H1 (cell line): ENCODE measurements around the gene ODC1. TPM values are rescaled to one million over a fixed set of nuclear protein-coding genes. Genes with fewer than 3 reads are reported as not detected.

Source experiments
- CTCF ChIA-PET: fragments of 300-600 bp; sonication (Branson Sonifier 250); formaldehyde crosslinking; loops from one replicate; lab custom pipeline; 2021; ENCODE audit not compliant: partially characterized antibody; lab: Charles Lee
- POLR2A ChIA-PET: fragments of 300-600 bp; sonication (Branson Sonifier 250); formaldehyde crosslinking; loops from one replicate; lab custom pipeline; 2021; ENCODE audit warnings: inconsistent platforms; ENCODE audit not compliant: partially characterized antibody; lab: Charles Lee
- DNase-seq, 2 experiments: peaks; one replicate each; pipeline versions ENCODE4 v3.0.0 to v3.0.0-alpha.2; 2010 to 2022; ENCODE audit warnings: low spot score in 2 of 2, low read depth in 1 of 2, mixed read lengths in 1 of 2
- FAIRE-seq: peaks from 2 replicates; lab custom pipeline; 2011; peaks lifted over from hg19 to GRCh38; lab: Jason Lieb, UNC
- H2AFZ ChIP-seq: 2 replicates; pipeline ENCODE4 v1.8.1; 2012; ENCODE audit warnings: low read length, inconsistent platforms
- H2AK5ac ChIP-seq: 2 replicates; pipeline ENCODE4 v1.6.1; 2013; ENCODE audit warnings: low read depth, low read length
- H2BK120ac ChIP-seq: replicated peaks from 2 replicates; pipeline ENCODE3; 2013; ENCODE audit warnings: low read depth, low read length, inconsistent platforms
- H2BK12ac ChIP-seq: 2 replicates; pipeline ENCODE4 v1.6.1; 2013; ENCODE audit warnings: low read depth, low read length
- H2BK15ac ChIP-seq: 2 replicates; pipeline ENCODE4 v1.6.1; 2013; ENCODE audit warnings: low read length
- H2BK20ac ChIP-seq: 2 replicates; pipeline ENCODE4 v1.6.1; 2013; ENCODE audit warnings: low read length
- H2BK5ac ChIP-seq: 2 replicates; pipeline ENCODE4 v1.6.1; 2013; ENCODE audit warnings: low read depth, low read length
- H3K14ac ChIP-seq: 2 replicates; pipeline ENCODE4 v1.6.1; 2013; ENCODE audit warnings: inconsistent platforms; ENCODE audit not compliant: insufficient read length
- H3K18ac ChIP-seq: 2 replicates; pipeline ENCODE4 v1.6.1; 2013; ENCODE audit warnings: low read length; ENCODE audit errors: extremely low read depth
- H3K23ac ChIP-seq: 2 replicates; pipeline ENCODE4 v1.6.1; 2013; ENCODE audit warnings: inconsistent platforms; ENCODE audit not compliant: insufficient read length
- H3K23me2 ChIP-seq: 2 replicates; pipeline ENCODE4 v1.6.1; 2013; ENCODE audit warnings: low read depth, low read length
- H3K27ac ChIP-seq: 2 replicates; pipeline ENCODE4 v1.6.1; 2011; ENCODE audit warnings: low read depth, low read length, inconsistent platforms
- H3K27me3 ChIP-seq, 4 experiments: replicated peaks in 1 of 4; 1 replicate in 1 of 4; 2 replicates in 3 of 4; pipeline versions ENCODE4 v1.6.1 to v1.8.1; 2011 to 2013; ENCODE audit warnings: low read length in 3 of 4, mild to moderate bottlenecking in 3 of 4, inconsistent platforms in 2 of 4, mixed read lengths in 2 of 4, moderate library complexity in 1 of 4; ENCODE audit not compliant: control insufficient read depth in 3 of 4, insufficient read depth in 3 of 4; ENCODE audit errors: extremely low read depth in 1 of 4
- H3K36me3 ChIP-seq, 4 experiments: 2 replicates each; pipeline versions ENCODE4 v1.6.1 to v1.8.1; 2011 to 2013; ENCODE audit warnings: mild to moderate bottlenecking in 4 of 4, low read length in 3 of 4, moderate library complexity in 2 of 4, control low read depth in 1 of 4, inconsistent platforms in 1 of 4; ENCODE audit not compliant: insufficient read depth in 4 of 4, control insufficient read depth in 2 of 4
- H3K4ac ChIP-seq: replicated peaks from 2 replicates; pipeline ENCODE3; 2013; ENCODE audit warnings: low read length, low read depth, mixed read lengths, inconsistent platforms; ENCODE audit not compliant: insufficient read length
- H3K4me1 ChIP-seq, 4 experiments: replicated peaks in 1 of 4; 1 replicate in 1 of 4; 2 replicates in 3 of 4; pipeline versions ENCODE4 v1.6.1 to v1.8.1; 2011 to 2013; ENCODE audit warnings: low read length in 3 of 4, inconsistent platforms in 2 of 4, mixed read lengths in 1 of 4; ENCODE audit not compliant: insufficient read depth in 4 of 4, control insufficient read depth in 3 of 4
- H3K4me2 ChIP-seq, 2 experiments: 2 replicates each; pipeline versions ENCODE4 v1.6.1 to v1.8.1; 2011 to 2013; ENCODE audit warnings: low read depth in 2 of 2, low read length in 2 of 2, control low read depth in 1 of 2, inconsistent platforms in 1 of 2, mild to moderate bottlenecking in 1 of 2; ENCODE audit not compliant: insufficient read depth in 1 of 2
- H3K4me3 ChIP-seq, 4 experiments: fragments of 200-600, 300-600 bp in 1 of 4; sonication (generic), shearing (Covaris generic), sonication (Bioruptor Twin) in 1 of 4; 2 replicates each; pipeline versions ENCODE4 v1.5.1 to v1.8.1; 2011 to 2016; ENCODE audit warnings: low read length in 4 of 4, low read depth in 3 of 4, control low read depth in 2 of 4, inconsistent platforms in 2 of 4, mild to moderate bottlenecking in 2 of 4, mixed read lengths in 1 of 4, moderate library complexity in 1 of 4; ENCODE audit not compliant: insufficient read depth in 2 of 4; ENCODE audit errors: extremely low read depth in 1 of 4
- H3K56ac ChIP-seq: replicated peaks from 2 replicates; pipeline ENCODE3; 2013; ENCODE audit warnings: low read depth, mild to moderate bottlenecking, mixed read lengths, low read length, inconsistent platforms; ENCODE audit not compliant: insufficient read length
- H3K79me1 ChIP-seq: 2 replicates; pipeline ENCODE4 v1.6.1; 2013; ENCODE audit warnings: low read depth, low read length, control low read depth
- H3K79me2 ChIP-seq, 2 experiments: 2 replicates each; pipeline versions ENCODE4 v1.6.1 to v1.8.1; 2012 to 2013; ENCODE audit warnings: low read length in 2 of 2, mild to moderate bottlenecking in 2 of 2, inconsistent platforms in 1 of 2; ENCODE audit not compliant: insufficient read depth in 2 of 2, control insufficient read depth in 1 of 2
- H3K9ac ChIP-seq, 4 experiments: replicated peaks in 1 of 4; 1 replicate in 1 of 4; 2 replicates in 3 of 4; pipeline versions ENCODE4 v1.6.1 to v1.8.1; 2011 to 2013; ENCODE audit warnings: low read depth in 3 of 4, low read length in 3 of 4, control low read depth in 2 of 4, mild to moderate bottlenecking in 2 of 4, moderate library complexity in 2 of 4, inconsistent platforms in 1 of 4; ENCODE audit errors: extremely low read depth in 1 of 4
- H3K9me3 ChIP-seq, 2 experiments: 2 replicates each; pipeline versions ENCODE4 v1.6.1 to v1.8.1; 2012 to 2013; ENCODE audit warnings: mild to moderate bottlenecking in 2 of 2, moderate library complexity in 2 of 2, control low read depth in 1 of 2, inconsistent platforms in 1 of 2, low read depth in 1 of 2, low read length in 1 of 2, mixed read lengths in 1 of 2; ENCODE audit not compliant: insufficient read depth in 2 of 2
- H4K20me1 ChIP-seq, 2 experiments: replicated peaks in 1 of 2; 2 replicates each; pipeline versions ENCODE3 to v1.8.1; 2011 to 2013; ENCODE audit warnings: inconsistent platforms in 2 of 2, low read length in 2 of 2, mild to moderate bottlenecking in 1 of 2; ENCODE audit not compliant: insufficient read depth in 2 of 2, control insufficient read depth in 1 of 2
- H4K5ac ChIP-seq: 2 replicates; pipeline ENCODE4 v1.6.1; 2013; ENCODE audit warnings: low read length, low read depth, mixed read lengths, inconsistent platforms; ENCODE audit not compliant: insufficient read length
- H4K8ac ChIP-seq: 2 replicates; pipeline ENCODE4 v1.8.0; 2013; ENCODE audit warnings: mild to moderate bottlenecking, moderate library complexity, low read length, inconsistent platforms; ENCODE audit not compliant: insufficient read depth; ENCODE audit errors: extremely low read depth
- H4K91ac ChIP-seq: replicated peaks from 2 replicates; pipeline ENCODE3; 2013; ENCODE audit warnings: low read length, mixed read lengths, inconsistent platforms; ENCODE audit not compliant: insufficient read length
- CREB1 ChIP-seq: IDR thresholded peaks from 2 replicates; pipeline ENCODE4 v1.6.1; 2012; ENCODE audit warnings: inconsistent platforms
- EGR1 ChIP-seq: IDR thresholded peaks from 2 replicates; pipeline ENCODE4 v1.6.1; 2011; ENCODE audit warnings: low read depth, low read length, borderline replicate concordance
- EP300 ChIP-seq, 2 experiments: IDR thresholded peaks; 1 replicate in 1 of 2; 2 replicates in 1 of 2; pipeline ENCODE4 v1.6.1; 2011 to 2012; ENCODE audit warnings: low read depth in 2 of 2, low read length in 2 of 2, mild to moderate bottlenecking in 2 of 2, borderline replicate concordance in 1 of 2, inconsistent platforms in 1 of 2, moderate library complexity in 1 of 2
- EZH2 ChIP-seq: fragments of 200-600 bp; sonication (generic); IDR thresholded peaks from 2 replicates; pipeline ENCODE4 v1.7.1; 2012; ENCODE audit warnings: low read depth, mild to moderate bottlenecking, moderate library complexity, low read length, inconsistent platforms; ENCODE audit not compliant: severe bottlenecking
- HDAC2 ChIP-seq, 2 experiments: fragments of 300-600 bp in 1 of 2; sonication (generic) in 1 of 2; IDR thresholded peaks; 2 replicates each; pipeline ENCODE4 v1.6.1; 2011 to 2012; ENCODE audit warnings: low read depth in 2 of 2, low read length in 2 of 2, mild to moderate bottlenecking in 2 of 2, moderate library complexity in 2 of 2, borderline replicate concordance in 1 of 2, inconsistent platforms in 1 of 2
- POLR2AphosphoS5 ChIP-seq: IDR thresholded peaks from 2 replicates; pipeline ENCODE4 v1.6.1; 2011; ENCODE audit warnings: low read depth, low read length
- POU5F1 ChIP-seq: IDR thresholded peaks from 2 replicates; pipeline ENCODE4 v1.6.1; 2011; ENCODE audit warnings: low read depth, mild to moderate bottlenecking, low read length, moderate library complexity
- RBBP5 ChIP-seq: IDR thresholded peaks from 2 replicates; pipeline ENCODE4 v1.7.1; 2012; ENCODE audit warnings: low read depth, mild to moderate bottlenecking, inconsistent platforms, low read length, moderate library complexity, borderline replicate concordance
- RNF2 ChIP-seq: fragments of 200-900, 300-1000 bp; sonication (generic); IDR thresholded peaks from 2 replicates; pipeline ENCODE4 v1.7.1; 2016; ENCODE audit warnings: borderline replicate concordance, low read depth, mild to moderate bottlenecking, antibody characterized with exemption, low read length; ENCODE audit not compliant: poor library complexity, severe bottlenecking; ENCODE audit errors: missing control alignments
- SUZ12 ChIP-seq: fragments of 200-600 bp; sonication (generic); IDR thresholded peaks from 2 replicates; pipeline ENCODE4 v1.6.1; 2012; ENCODE audit warnings: mild to moderate bottlenecking, inconsistent platforms, low read length, moderate library complexity, mixed read lengths
- TEAD4 ChIP-seq: IDR thresholded peaks from 2 replicates; pipeline ENCODE4 v1.6.1; 2012; ENCODE audit warnings: low read depth, low read length, inconsistent platforms, mixed read lengths
- WGBS, 2 experiments: shearing (Covaris generic) in 1 of 2; methylation state at CpG; one replicate each; pipeline versions ENCODE4 v1.1.6 to v1.1.7; 2013 to 2015; ENCODE audit warnings: low lambda C conversion rate in 2 of 2, mixed read lengths in 2 of 2, inconsistent platforms in 1 of 2, low coverage in 1 of 2, missing lambda C conversion rate in 1 of 2; ENCODE audit not compliant: insufficient replicate concordance in 2 of 2, insufficient coverage in 1 of 2, insufficient read length in 1 of 2; ENCODE audit errors: extremely low coverage in 1 of 2, missing lambda C conversion rate in 1 of 2; 5-methylcytosine and 5-hydroxymethylcytosine counted together
- polyA plus RNA-seq, 7 experiments: library from polyadenylated mRNA; depleted of rRNA in 3 of 7; stranded (reverse) in 5 of 7; unstranded in 2 of 7; fragments of >200 nt in 5 of 7; fragments of 200-250 nt in 2 of 7; gene quantifications; 1 replicate in 5 of 7; 2 replicates in 1 of 7; 4 replicates in 1 of 7; pipeline versions ENCODE4 v1.2.1 to v1.2.3, GENCODE V29; 2011 to 2013; ENCODE audit warnings: missing spikeins in 2 of 7, mixed read lengths in 2 of 7
- total RNA-seq: library from RNA; stranded (reverse); fragmentation: NEBNext Ultra II Directional; extraction: Animal tissue kit (Norgen Biotek cat#: 25700); gene quantifications from 2 replicates; pipeline ENCODE4 v1.2.1, GENCODE V29; 2021

ODC1 gene
- total and polyA plus RNA-seq, 2 of the 8 experiments (the other 6 are each of a cell fraction or from before 2014, with no cell fraction given), result 57.2 to 76.7 TPM

- H3K4me1 ChIP-seq, result peaks cover 0 to 3% (median 2%) of the 10 kb centered on the region in 4 experiments; a peak in 3 of 7 replicates
- WGBS, 2 experiments, result 88% methylated on average over 14 of the region's 14 CpGs; no CpG with 5 or more reads in 1 of the 2 experiments
- POLR2A ChIA-PET, result interaction anchor here (0.8 kb wide), 1 partner anchor 11 kb away, joined by 3 read pairs; no protein-coding TSS in a partner anchor
- TF ChIP-seq CREB1 (no peak), TEAD4 (no peak), POU5F1 (no peak), EZH2 (no peak), EGR1 (no peak), HDAC2 (IDR thresholded peaks at IDR 0.05; ENCODE audit: borderline replicate concordance in 1 of 2, low read depth in 2 of 2, low read length in 2 of 2) (no peak), EP300 (IDR thresholded peaks at IDR 0.05; ENCODE audit: borderline replicate concordance in 1 of 2, low read depth in 2 of 2, low read length in 2 of 2) (no peak), POLR2AphosphoS5 (no peak), SUZ12 (no peak), RNF2 (no peak), RBBP5 (no peak)
Measured at GRCh38 chr2:10410001-10410822, 37.9 kb downstream of the ODC1 start.

More at GRCh38 chr2:10410001-10410822, 37.9 kb downstream of the ODC1 start:
- Histone ChIP-seq H3K27ac (no peak overlapping the region), H2AFZ (no peak overlapping the region), H3K79me1 (no peaks in the 10 kb centered on the region), H4K91ac (no peak overlapping the region), H3K36me3 (no peaks in the 10 kb centered on the region; a peak in 1 of 8 replicates), H3K9me3 (0 out of 4 replicates have a peak, but pooled peaks cover 0 to 2% of the 10 kb centered on the region in 2 experiments), H3K79me2 (no peaks in the 10 kb centered on the region), H3K14ac (no peak overlapping the region), H3K4ac (no peak overlapping the region), H4K8ac (no peak overlapping the region), H3K9ac (no peak overlapping the region), H2BK12ac (no peak overlapping the region), H3K23me2 (no peaks in the 10 kb centered on the region), H2BK20ac (no peak overlapping the region), H3K4me2 (no peak overlapping the region), H4K5ac (no peak overlapping the region), H3K56ac (no peak overlapping the region), H4K20me1 (no peaks in the 10 kb centered on the region), H2AK5ac (no peak overlapping the region), H2BK120ac (no peak overlapping the region), H3K4me3 (no peak overlapping the region), H3K18ac (no peak overlapping the region), H3K23ac (no peak overlapping the region), H2BK5ac (no peak overlapping the region), H2BK15ac (no peak overlapping the region), H3K27me3 (no peaks in the 10 kb centered on the region; a peak in 1 of 7 replicates)
- FAIRE-seq (no peak), DNase-seq (no peak)
- CTCF ChIA-PET, result interaction anchor here (0.7 to 5.5 kb wide), 52 partner anchors 8 to 305 kb away, joined by 3 to 48 read pairs (median 9); partner anchors contain the start of gene HPCAL1
